ENCODE measurements around the gene M1AP. TPM values are rescaled to one million over a fixed set of nuclear protein-coding genes. Genes with fewer than 3 reads are reported as not detected.

M1AP gene
- polyA plus RNA-seq, 1 experiment, result 0.33 TPM

DNA sequence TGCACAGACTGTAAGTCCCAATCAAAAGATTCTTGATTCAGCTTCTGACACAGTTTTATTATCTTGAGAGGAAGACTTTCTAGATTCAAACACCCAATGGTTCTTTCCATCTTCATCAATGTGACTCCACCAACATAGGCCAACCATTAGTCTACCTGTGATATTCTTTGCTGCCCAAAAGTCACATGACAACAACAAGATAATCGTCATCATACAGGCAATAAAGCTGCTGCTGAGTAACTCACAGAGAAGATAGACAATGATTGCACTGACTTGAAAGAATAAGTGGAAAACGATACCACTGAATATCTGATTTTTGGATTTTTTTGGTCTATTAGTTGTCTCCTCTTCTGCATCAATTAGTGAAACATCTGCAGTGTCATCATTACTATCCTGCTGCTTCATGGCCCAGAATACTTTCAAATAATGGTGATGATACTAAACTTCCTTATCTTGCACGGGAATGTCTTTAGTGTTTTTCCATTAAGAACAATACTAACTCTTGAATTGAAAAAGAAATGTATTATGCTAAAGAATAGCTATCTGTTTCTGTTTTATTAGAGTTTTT, 19.5 kb downstream of the M1AP start:
- CTCF ChIA-PET, result interaction anchor here (0.9 kb wide), 1 partner anchor 9 kb away, joined by 5 read pairs; no protein-coding TSS in a partner anchor
- H3K36me3 ChIP-seq (ENCODE audit: control insufficient read depth, insufficient read depth, low read length), result no peaks in the 10 kb centered on the region
- peaks cover 4% of the 10 kb centered on the region; the same call in 1 of the 2 replicates for H3K27me3 ChIP-seq (ENCODE audit: control insufficient read depth, insufficient read depth, low read length)
- H3K4me3 ChIP-seq (ENCODE audit: low read depth, low read length), result no peak overlapping the region
- TF ChIP-seq, protein P1, sequence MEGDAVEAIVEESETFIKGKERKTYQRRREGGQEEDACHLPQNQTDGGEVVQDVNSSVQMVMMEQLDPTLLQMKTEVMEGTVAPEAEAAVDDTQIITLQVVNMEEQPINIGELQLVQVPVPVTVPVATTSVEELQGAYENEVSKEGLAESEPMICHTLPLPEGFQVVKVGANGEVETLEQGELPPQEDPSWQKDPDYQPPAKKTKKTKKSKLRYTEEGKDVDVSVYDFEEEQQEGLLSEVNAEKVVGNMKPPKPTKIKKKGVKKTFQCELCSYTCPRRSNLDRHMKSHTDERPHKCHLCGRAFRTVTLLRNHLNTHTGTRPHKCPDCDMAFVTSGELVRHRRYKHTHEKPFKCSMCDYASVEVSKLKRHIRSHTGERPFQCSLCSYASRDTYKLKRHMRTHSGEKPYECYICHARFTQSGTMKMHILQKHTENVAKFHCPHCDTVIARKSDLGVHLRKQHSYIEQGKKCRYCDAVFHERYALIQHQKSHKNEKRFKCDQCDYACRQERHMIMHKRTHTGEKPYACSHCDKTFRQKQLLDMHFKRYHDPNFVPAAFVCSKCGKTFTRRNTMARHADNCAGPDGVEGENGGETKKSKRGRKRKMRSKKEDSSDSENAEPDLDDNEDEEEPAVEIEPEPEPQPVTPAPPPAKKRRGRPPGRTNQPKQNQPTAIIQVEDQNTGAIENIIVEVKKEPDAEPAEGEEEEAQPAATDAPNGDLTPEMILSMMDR (IDR thresholded peaks at IDR 0.05; ENCODE audit: insufficient read depth, low read depth, low read length), result no peak
- POLR2A ChIA-PET, result no interaction called here
- DNase-seq (ENCODE audit: low read depth), result no peak

GRCh38 chr2:74625658-74626425, 22.3 kb downstream of the M1AP start:
- peaks cover 4% of the 10 kb centered on the region; the same call in 1 of the 2 replicates for H3K27me3 ChIP-seq (ENCODE audit: control insufficient read depth, insufficient read depth, low read length)
- POLR2A ChIA-PET, result no interaction called here
- CTCF ChIA-PET, result interaction anchor here (1.5 kb wide), 1 partner anchor 9 kb away, joined by 3 read pairs; no protein-coding TSS in a partner anchor
- no peaks in the 10 kb centered on the region for H3K36me3 ChIP-seq (ENCODE audit: control insufficient read depth, insufficient read depth, low read length)
- TF ChIP-seq, protein P1 (IDR thresholded peaks at IDR 0.05; ENCODE audit: insufficient read depth, low read depth, low read length), result no peak
- DNase-seq (ENCODE audit: low read depth), result no peak
- no peak overlapping the region for H3K4me3 ChIP-seq (ENCODE audit: low read depth, low read length)

- TF ChIP-seq, protein P1 (IDR thresholded peaks at IDR 0.05; ENCODE audit: insufficient read depth, low read depth, low read length), result no peak
- CTCF ChIA-PET, result no interaction called here
Observed at GRCh38 chr2:74620671-74621070, 27.5 kb downstream of the M1AP start.

GRCh38 chr2:74619651-74620297, 28.4 kb downstream of the M1AP start:
- no peak for DNase-seq (ENCODE audit: low read depth)
- POLR2A ChIA-PET, result no interaction called here
- TF ChIP-seq, protein P1 (IDR thresholded peaks at IDR 0.05; ENCODE audit: insufficient read depth, low read depth, low read length), result no peak
- CTCF ChIA-PET, result interaction anchor here (1.1 kb wide), 1 partner anchor 29 kb away, joined by 3 read pairs; no protein-coding TSS in a partner anchor
- Histone ChIP-seq H3K4me3 (ENCODE audit: low read depth, low read length) (no peak overlapping the region), H3K27me3 (ENCODE audit: control insufficient read depth, insufficient read depth, low read length) (peaks cover 20% of the 10 kb centered on the region), H3K36me3 (ENCODE audit: control insufficient read depth, insufficient read depth, low read length) (no peaks in the 10 kb centered on the region)

More at GRCh38 chr2:74620671-74621070, 27.5 kb downstream of the M1AP start:
- POLR2A ChIA-PET, result no interaction called here
- no peak overlapping the region for H3K4me3 ChIP-seq (ENCODE audit: low read depth, low read length)
- no peaks in the 10 kb centered on the region for H3K36me3 ChIP-seq (ENCODE audit: control insufficient read depth, insufficient read depth, low read length)
- no peak for DNase-seq (ENCODE audit: low read depth)
- peaks cover 18% of the 10 kb centered on the region for H3K27me3 ChIP-seq (ENCODE audit: control insufficient read depth, insufficient read depth, low read length)
